A549 (cell line): ENCODE measurements around the gene NEURL2.

ENCODE experiments used
- BHLHE40 ChIP-seq: IDR thresholded peaks from 2 replicates; pipeline ENCODE4 v1.6.1; 2012; ENCODE audit warnings: low read depth, low read length, inconsistent platforms
- CEBPB ChIP-seq, 2 experiments: fragments of >200 bp in 1 of 2; sonication (Bioruptor Twin) in 1 of 2; formaldehyde crosslinking in 1 of 2; IDR thresholded peaks; 2 replicates each; pipeline ENCODE4 v1.6.1; 2012 to 2016
- EP300 ChIP-seq, 2 experiments: fragments of >200 bp; sonication (Bioruptor Twin); formaldehyde crosslinking; IDR thresholded peaks; 2 replicates in 1 of 2; 3 replicates in 1 of 2; pipeline ENCODE4 v1.6.1; 2016 to 2017
- HOXB13 ChIP-seq: fragments of 250-450 bp; sonication (Bioruptor Pico); IDR thresholded peaks from 2 replicates; pipeline ENCODE4 v1.5.0; 2020; ENCODE audit warnings: low read depth, mild to moderate bottlenecking, moderate library complexity
- KDM1A ChIP-seq: fragments of 200-600 bp; sonication (generic); IDR thresholded peaks from 2 replicates; pipeline ENCODE4 v1.6.1; 2016; ENCODE audit warnings: low read depth, mild to moderate bottlenecking
- POLR2A ChIP-seq: IDR thresholded peaks from 2 replicates; pipeline ENCODE4 v1.6.1; 2012; ENCODE audit warnings: mild to moderate bottlenecking, low read length
- RCOR1 ChIP-seq: fragments of 150-350 bp; IDR thresholded peaks from 2 replicates; pipeline ENCODE4 v1.6.1; 2014; ENCODE audit warnings: antibody characterized with exemption, low read length, low read depth
- SMC3 ChIP-seq: fragments of >200 bp; sonication (Bioruptor Twin); formaldehyde crosslinking; IDR thresholded peaks from 3 replicates; pipeline ENCODE4 v1.6.1; 2018; ENCODE audit warnings: inconsistent platforms
- ZNF302 ChIP-seq: fragments of 250-450 bp; sonication (Bioruptor Pico); IDR thresholded peaks from 2 replicates; pipeline ENCODE4 v1.9.0; 2021; ENCODE audit warnings: inconsistent platforms, mild to moderate bottlenecking, moderate library complexity
- TF ChIP-seq, protein P1 (sequence below): IDR thresholded peaks from 2 replicates; pipeline ENCODE4 v1.6.1; 2012
- TF ChIP-seq, protein P2 (sequence below): fragments of >200 bp; sonication (Bioruptor Twin); formaldehyde crosslinking; IDR thresholded peaks from 3 replicates; pipeline ENCODE4 v1.5.1; 2016
- TF ChIP-seq, protein P3 (sequence below): fragments of 250-450 bp; sonication (Bioruptor Pico); IDR thresholded peaks from 2 replicates; pipeline ENCODE4 v1.5.0; 2021; ENCODE audit warnings: mild to moderate bottlenecking, moderate library complexity, borderline replicate concordance
- TF ChIP-seq, protein P4 (sequence below): fragments of 200-600 bp; sonication (generic); IDR thresholded peaks from 2 replicates; pipeline ENCODE4 v1.6.1; 2016; ENCODE audit warnings: antibody characterized with exemption, mild to moderate bottlenecking, moderate library complexity

DNA sequence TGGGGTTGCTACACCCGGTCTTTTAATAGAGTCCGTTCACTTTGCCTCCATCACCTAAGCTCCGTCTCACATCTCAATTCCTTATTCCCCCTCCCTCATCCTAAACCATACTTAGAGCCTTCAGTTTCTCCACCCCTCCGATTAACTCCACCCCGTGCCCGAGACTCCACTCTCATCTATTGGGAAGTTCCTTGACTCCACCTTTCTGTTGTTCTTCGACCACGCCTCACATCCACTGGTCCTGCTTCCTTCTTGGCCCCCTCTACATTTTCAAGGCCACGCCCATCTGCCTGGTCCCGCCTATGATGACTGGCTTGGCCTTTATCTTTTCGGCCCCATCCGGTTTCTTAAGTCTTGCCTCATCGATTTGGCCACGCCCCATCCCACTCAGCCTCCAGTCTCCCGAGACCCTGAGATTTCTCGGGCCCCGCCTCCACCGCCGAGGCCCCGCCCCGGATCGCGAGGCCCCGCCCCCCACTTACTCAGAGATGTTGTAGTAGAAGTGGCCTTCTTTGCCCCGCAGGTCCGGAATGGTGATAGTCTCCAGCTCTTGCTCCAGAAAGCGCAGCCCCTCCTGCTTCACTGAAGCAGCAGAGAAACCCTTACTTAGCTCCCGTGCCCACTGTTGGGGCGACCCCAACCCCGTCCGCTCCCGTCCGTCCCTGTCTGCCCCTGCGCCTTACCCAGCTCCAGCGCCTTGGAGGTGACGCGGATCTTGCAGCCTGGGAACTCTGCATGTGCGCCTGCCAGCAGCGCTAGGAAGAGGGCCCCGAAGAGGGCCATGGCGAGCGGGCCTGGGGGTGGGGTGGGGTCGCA lies 19.9 kb upstream of the NEURL2 start:
- TF ChIP-seq EP300 (IDR thresholded peaks at IDR 0.05) (no peak), POLR2A (no peak), RCOR1 (no peak), CEBPB (IDR thresholded peaks at IDR 0.05) (peak; percentile 12 to 70; a peak in 2 of 4 replicates), SMC3 (no peak), HOXB13 (CRISPR knock-in tag) (no peak), KDM1A (no peak), BHLHE40 (no peak), ZNF302 (no peak)
- TF ChIP-seq, protein P1, sequence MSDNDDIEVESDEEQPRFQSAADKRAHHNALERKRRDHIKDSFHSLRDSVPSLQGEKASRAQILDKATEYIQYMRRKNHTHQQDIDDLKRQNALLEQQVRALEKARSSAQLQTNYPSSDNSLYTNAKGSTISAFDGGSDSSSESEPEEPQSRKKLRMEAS = no peak
- TF ChIP-seq, protein P2, sequence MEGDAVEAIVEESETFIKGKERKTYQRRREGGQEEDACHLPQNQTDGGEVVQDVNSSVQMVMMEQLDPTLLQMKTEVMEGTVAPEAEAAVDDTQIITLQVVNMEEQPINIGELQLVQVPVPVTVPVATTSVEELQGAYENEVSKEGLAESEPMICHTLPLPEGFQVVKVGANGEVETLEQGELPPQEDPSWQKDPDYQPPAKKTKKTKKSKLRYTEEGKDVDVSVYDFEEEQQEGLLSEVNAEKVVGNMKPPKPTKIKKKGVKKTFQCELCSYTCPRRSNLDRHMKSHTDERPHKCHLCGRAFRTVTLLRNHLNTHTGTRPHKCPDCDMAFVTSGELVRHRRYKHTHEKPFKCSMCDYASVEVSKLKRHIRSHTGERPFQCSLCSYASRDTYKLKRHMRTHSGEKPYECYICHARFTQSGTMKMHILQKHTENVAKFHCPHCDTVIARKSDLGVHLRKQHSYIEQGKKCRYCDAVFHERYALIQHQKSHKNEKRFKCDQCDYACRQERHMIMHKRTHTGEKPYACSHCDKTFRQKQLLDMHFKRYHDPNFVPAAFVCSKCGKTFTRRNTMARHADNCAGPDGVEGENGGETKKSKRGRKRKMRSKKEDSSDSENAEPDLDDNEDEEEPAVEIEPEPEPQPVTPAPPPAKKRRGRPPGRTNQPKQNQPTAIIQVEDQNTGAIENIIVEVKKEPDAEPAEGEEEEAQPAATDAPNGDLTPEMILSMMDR = no peak
- TF ChIP-seq, protein P3, sequence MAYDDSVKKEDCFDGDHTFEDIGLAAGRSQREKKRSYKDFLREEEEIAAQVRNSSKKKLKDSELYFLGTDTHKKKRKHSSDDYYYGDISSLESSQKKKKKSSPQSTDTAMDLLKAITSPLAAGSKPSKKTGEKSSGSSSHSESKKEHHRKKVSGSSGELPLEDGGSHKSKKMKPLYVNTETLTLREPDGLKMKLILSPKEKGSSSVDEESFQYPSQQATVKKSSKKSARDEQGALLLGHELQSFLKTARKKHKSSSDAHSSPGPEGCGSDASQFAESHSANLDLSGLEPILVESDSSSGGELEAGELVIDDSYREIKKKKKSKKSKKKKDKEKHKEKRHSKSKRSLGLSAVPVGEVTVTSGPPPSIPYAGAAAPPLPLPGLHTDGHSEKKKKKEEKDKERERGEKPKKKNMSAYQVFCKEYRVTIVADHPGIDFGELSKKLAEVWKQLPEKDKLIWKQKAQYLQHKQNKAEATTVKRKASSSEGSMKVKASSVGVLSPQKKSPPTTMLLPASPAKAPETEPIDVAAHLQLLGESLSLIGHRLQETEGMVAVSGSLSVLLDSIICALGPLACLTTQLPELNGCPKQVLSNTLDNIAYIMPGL (CRISPR knock-in tag) = no peak
- TF ChIP-seq, protein P4, sequence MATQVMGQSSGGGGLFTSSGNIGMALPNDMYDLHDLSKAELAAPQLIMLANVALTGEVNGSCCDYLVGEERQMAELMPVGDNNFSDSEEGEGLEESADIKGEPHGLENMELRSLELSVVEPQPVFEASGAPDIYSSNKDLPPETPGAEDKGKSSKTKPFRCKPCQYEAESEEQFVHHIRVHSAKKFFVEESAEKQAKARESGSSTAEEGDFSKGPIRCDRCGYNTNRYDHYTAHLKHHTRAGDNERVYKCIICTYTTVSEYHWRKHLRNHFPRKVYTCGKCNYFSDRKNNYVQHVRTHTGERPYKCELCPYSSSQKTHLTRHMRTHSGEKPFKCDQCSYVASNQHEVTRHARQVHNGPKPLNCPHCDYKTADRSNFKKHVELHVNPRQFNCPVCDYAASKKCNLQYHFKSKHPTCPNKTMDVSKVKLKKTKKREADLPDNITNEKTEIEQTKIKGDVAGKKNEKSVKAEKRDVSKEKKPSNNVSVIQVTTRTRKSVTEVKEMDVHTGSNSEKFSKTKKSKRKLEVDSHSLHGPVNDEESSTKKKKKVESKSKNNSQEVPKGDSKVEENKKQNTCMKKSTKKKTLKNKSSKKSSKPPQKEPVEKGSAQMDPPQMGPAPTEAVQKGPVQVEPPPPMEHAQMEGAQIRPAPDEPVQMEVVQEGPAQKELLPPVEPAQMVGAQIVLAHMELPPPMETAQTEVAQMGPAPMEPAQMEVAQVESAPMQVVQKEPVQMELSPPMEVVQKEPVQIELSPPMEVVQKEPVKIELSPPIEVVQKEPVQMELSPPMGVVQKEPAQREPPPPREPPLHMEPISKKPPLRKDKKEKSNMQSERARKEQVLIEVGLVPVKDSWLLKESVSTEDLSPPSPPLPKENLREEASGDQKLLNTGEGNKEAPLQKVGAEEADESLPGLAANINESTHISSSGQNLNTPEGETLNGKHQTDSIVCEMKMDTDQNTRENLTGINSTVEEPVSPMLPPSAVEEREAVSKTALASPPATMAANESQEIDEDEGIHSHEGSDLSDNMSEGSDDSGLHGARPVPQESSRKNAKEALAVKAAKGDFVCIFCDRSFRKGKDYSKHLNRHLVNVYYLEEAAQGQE = peak; percentile 61
